Activated T-helper 9 cell treated with anti-CD3 and anti-CD28 coated beads, Interleukin-2, amount 50 U/mL, for 16 hours (primary cell): ENCODE results near the gene SANBR.

Source experiments
- DNase-seq: peaks from one replicate; pipeline ENCODE4 v3.0.0-alpha.2; 2020; ENCODE audit warnings: low read depth

Gene SANBR

GRCh38 chr2:61090386-61090921, 24.8 kb downstream of the SANBR start:
- DNase-seq = no peak

GRCh38 chr2:61091485-61091884, 25.8 kb downstream of the SANBR start:
- DNase-seq = no peak

GRCh38 chr2:61096438-61096837, 30.8 kb downstream of the SANBR start:
- DNase-seq = no peak

- no peak for DNase-seq
Measured at GRCh38 chr2:61100801-61101200, 35.1 kb downstream of the SANBR start.

- DNase-seq = no peak
Measured at GRCh38 chr2:61109291-61109690, 43.6 kb downstream of the SANBR start.

- DNase-seq = no peak
Measured at GRCh38 chr2:61111708-61112107, 46.0 kb downstream of the SANBR start.

GRCh38 chr2:61114147-61114546, 48.5 kb downstream of the SANBR start:
- DNase-seq = no peak
